Measurements from ENCODE around the gene NOD2.

NOD2 gene

DNA sequence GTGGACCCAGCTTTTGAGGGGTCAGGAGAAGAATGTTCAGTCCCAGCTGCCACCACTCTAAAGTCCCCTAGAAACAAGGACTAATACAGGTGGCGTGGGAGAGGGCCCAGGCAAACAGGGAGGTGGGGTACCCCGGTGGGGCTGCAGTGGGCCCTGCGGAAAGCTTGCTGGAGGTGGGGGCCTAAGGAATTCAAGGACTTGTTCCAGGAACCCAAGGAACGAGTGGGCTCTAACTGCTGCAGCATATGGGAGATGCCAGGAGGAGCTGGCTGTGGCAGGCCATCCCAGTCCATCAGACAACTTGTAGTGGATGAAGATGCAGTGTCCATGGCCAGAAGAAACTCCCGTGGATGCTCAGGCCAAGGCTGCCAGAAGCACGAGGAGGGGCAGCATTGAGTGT is 22.9 kb upstream of the NOD2 start:
- DNase-seq, result no peak

DNA sequence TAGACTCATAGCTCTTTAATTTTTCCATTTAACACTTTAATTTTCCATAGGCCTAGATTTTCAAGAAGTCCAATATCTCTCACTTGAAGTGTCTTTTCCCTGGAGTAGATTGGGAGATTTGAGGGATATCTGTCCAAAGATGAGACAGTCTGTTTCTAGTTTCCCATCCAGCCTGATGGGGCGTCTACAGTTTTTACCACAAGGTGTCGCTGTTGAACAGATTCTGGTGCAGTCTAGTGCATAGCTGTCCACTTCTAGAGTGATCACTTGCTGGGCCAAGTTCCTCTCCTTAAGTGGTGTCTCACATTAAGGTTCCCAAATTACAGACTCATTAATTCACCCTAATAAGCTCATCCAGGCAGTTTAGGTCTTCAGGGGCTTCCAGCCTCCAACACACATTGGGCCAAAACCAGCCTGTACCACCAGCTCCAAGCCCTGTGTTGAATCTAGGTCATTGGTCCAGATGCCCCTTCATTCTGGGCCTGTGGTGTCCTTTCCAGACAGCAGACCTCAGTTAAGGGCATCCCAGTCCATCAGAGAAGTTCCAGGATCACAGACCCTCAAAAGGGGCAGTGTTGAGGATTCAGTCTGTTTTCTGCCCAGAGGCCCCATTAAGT is 21.7 kb upstream of the NOD2 start:
- peak; percentile 21 for DNase-seq

DNA sequence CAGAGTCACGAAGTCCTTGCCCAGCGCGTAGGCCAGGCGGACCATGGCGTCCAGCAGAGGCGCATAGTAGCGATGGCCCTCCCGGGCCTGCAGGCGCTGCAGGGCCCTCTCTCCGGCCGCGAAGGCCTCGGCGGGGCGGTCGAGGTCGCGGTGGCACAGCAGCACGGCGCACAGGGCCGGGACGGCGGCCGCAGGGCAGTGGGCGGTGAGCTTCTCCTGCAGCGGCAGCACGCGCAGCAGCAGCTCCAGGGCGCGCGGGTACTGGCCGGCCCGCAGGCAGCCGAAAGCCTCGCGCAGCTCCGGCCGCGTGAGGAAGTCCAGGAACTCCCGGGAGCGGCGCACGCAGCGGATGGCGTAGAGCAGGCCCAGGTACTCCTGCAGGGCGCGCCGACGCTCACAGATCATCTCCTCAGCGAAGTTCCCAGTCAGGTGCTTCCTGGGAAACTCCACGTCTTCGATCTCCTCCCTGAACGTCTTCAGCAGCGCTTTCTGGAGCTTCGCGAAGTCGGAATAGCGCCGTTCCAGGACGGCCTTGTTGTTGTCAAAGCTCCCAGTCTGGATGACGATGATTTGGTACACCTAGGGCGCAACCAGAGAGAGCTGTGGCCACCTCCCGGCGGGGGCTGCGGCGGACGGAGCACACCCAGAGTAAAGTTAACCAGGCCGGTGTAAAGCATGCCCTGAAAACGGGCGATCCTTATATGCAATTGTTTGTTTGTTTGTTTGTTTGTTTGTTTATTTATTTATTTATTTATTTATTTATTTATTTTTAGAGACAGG is 19.7 kb upstream of the NOD2 start:
- no peak for DNase-seq

DNA sequence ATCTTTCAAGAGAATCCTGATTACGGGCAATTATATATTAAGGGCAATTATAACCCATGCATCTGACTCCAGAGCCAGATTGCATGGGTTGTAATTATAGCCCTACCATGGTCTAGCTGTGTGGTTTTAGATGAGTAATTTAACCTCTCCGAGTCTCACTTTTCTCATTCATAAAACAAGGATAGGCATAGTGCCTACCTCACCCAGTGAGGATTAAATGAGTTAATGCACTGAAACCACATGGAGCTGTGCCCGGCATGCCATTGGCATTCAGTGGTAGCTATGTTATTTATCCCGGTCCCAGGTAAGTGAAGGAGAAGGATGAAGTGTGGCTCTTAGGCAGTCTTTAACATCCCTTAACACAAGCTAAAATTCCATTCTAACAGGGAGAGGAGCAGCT is 18.6 kb upstream of the NOD2 start:
- no peak for DNase-seq

DNA sequence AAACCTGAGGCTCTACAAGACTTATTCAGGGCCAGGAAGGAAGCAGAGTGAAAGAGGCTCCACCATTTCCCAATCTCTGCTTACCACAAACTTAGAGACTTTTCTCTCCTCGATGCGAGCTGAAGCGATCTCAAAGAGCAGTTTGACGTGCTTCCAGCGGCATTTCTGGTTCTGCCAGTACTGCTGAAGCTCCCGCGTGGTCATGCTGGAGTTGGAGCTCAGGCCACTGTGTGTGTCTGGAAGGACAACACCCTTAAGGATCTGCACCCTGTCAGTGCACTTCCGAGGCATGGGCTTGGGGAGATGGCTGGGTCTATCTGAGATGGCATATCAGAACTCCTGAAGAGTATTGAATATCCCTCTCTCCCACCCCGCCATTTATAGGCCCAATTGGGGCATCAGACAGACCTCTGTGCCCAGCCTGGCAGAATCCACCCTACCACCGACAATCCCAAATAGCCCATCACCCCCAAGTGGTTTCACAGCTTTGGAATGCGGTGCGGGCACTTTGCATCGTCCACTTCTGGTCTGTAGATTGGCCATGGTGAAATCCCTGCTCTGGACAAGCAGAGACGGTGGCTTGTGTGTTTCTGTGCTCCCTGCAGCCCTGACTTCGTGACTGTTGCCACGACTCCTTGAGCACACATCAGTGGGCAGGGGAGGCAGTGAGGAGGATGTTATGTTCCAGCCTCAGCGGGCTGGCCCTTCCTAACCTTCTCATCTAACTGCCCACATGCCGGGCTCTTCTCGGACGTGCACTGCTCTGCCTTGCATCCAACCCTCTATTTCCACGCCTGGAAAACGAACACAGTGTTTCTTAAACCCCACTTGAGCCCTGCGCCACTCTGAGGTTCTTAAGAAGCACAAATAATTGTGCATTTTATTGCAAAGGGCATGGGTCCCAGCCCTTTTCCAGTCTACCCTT is 17.5 kb upstream of the NOD2 start:
- DNase-seq, result no peak

DNA sequence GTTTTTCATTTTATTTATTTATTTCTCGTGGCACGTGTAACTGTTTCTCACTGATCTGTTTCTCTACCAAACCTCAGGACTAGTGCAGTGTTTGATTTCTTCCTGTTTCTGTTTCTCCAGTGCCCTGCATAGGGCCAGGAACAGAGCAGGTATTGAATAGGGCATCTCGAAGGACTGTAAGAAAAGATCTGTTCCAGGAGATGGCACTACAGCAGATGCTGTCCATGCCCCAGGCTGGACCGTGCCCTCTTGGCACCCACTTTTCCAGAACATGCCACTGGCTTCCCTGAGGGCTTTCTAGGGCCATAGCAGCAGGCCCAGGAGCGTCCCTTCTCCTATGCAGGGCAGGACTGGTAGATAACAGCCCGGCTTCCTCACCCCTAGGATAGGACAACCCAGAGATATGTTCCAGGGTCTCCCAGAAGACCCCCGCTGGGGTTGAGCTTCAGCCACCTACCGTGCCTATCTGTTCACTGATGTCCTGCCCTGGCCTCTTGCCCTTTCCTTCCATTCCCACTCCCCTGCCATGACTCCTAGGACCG is 16.7 kb upstream of the NOD2 start:
- no peak for DNase-seq

DNA sequence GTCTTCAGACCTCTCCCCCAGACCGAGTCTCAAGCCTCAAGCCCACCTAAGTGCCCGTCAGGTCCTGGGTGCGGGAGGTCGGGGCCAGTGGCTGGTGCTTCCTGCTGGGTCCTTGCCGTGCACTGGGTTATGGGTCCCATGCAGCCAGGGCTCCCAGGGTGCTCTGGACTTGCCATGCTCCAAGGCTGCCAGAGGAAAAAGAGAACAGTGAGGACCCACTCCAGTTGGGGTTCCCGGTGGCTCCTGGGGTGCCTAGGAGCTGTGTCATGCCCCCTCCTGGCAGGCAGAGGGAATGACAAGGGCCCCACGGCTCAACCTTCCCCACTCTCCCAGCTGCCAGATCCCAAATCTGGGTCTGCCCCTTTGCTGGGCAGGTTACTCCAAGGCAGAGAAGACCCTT is 16.1 kb upstream of the NOD2 start:
- DNase-seq, result no peak

DNA sequence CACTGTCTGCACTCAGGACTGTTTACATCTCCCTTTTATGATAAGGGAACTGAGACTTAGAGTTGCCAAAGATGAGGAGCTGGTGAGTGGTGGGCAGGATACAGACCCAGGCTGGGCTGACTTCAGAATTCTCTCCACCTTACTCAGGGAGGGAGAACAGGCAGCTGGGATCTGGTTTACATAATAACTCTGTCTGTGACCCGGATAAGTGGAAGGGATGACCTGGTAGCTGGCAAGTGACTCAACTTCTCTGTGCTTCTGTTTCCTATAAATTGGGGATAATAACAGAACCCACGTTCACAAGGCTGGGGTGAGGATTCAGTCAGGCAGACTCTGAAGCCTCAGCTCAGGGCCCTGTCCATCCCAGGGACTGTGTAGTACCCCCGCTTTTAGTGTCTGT is 14.9 kb upstream of the NOD2 start:
- no peak for DNase-seq

DNA sequence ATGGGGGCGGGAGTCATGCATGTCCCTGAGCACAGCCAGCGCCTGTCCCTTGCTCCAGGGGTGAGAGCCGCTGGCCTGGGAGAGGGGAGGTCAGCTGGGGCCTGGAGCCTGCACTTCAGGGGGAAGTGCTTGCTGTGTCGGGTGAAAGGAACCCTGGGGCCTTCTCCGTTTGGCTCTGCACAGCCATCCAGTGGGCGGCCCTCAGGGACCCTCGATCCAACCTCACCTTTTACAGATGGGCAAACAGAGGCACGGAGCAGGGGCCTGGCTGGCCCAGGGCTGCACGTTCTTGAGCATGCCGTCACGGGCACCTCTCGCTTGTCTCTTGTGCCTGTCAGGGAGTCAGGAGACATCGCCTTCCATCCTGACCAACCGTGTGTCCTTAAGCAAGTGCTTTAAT is 14.1 kb upstream of the NOD2 start:
- no peak for DNase-seq

DNA sequence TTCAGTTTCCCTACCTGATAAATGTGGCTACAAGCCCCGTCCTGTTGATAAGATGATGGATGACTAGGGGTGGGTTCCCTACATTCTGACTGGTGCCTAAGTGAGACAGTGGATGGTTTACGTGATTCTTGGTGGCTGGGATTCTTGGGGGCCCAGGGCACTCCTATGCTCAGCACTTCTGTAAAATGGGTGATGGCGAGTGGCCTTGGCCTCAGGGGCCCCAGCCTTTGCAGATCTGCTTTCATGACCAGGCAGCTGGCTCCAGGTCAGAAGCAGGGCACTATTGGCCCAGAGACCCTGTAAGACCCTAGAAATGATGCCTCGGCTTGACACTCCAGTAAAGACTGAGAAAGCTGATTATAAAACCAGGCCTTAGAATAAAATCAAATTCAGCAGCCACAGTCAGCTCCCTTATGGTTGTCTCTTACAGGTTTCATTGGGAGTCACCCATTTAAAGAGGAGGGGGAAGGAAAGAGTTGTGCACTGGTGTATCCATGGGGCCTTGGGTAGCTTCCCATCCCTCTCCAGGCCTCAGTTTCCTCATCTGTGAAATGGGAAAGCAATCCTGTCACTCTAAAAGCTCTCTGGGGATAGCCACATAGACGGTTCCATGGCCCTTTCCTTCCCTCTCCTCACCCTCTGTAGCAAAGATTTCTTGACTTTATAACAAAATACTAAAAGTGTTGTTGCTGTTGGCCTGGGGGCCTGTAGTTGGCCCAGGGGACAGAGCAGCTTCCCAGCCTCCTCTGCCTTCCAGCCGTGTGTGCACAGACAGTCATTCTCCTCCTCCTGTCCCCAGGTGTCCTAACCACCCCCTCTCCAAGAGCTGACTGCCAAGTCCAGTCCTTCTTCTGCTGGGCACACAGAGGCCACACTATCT is 13.5 kb upstream of the NOD2 start:
- DNase-seq, result no peak

DNA sequence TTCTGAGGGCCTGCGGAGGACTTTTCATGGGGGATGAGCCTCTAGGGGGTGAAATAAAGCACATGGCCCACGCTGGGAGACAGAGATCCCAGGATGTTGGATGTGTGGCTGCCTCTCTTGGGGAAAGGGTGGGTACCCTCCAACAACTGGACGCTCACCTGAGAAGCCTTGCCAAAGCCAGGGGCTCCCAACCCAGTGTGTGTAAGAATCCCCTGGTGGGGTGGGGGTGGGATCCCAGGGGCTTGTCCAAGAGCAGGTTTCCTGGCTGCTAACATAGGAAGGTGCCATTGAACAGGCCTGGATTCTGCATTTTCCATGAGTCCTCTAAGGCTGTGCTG is 12.9 kb upstream of the NOD2 start:
- no peak for DNase-seq

DNA sequence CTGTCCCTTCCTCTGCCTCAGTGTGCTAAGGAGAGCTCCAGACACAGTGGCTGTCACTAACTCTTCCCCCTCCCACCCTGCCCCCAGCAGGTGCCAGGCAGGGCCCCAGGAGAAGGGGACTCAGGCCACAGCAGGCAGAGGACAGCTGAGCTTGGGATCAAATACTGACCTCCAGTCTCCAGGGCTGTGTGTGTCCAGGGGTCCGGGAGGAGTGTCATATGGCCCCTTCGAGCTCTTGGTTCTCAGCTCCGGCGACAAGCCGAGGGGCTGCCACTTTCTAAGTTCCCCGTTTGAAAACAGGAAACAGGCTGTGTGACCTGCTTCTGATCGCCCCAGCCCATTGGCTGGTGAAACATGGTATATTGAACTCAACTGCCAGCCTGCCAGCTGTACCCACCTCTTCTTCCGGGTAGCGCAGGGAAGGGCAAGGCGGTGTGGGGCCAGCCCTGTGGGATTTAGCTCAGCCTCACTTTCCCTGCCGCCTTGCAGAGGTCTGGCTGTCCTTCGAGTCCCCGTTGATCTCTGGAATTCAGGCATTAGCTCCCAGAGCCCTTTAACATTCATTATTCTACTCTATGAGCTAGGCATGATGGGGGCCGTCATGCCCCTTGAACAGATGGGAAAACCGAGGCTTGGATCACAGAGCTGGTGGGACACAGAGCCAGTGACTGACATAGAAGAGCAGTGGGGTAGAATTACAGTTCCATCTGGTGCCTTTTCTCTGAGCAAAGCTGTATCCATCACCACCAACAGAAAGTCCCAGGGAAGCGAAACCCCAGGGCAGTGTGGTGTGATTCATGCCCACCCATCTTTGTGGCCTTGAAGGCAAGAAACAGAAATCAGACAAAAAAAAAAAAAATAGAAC is 12.2 kb upstream of the NOD2 start, which contains the start of gene SNX20:
Gene SNX20 (minus strand): TSS at position 292 of the 865 bp plus-strand sequence. CDS start 3,786 bp downstream, outside the sequence.
- no peak for DNase-seq

DNA sequence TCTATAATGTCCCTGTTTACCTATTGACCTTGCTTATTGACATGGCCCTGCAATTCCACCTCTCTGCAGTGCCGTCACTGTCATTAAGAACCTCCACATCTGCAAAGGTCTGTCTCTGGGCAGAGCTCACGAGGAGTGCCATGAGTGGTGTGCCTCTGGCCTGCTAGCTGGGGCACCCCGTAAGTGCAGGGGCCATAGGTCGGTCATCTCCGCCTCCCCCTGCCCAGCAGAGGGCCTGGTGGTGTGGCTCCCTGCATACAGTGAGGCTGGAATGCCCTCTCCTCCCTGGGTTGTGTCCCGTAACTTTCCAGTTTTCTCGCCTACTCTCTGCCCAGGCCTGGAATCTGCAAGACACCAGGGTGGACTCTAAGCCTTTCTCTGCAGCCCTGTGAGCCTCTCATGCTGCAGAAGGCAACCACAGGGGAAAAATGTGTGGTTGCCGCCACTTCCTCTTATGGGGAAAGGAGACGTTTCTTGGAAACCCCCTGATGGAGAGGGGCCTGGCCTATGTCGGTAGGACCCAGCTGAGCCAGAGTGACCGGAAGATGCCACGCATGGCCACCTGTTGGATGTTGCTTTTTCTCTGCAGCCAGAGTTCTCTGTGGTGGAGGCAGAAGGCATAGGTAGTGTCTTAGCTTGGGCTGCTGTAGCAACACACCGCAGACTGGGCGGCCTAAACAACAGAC is 9.6 kb upstream of the NOD2 start:
- DNase-seq, result no peak

DNA sequence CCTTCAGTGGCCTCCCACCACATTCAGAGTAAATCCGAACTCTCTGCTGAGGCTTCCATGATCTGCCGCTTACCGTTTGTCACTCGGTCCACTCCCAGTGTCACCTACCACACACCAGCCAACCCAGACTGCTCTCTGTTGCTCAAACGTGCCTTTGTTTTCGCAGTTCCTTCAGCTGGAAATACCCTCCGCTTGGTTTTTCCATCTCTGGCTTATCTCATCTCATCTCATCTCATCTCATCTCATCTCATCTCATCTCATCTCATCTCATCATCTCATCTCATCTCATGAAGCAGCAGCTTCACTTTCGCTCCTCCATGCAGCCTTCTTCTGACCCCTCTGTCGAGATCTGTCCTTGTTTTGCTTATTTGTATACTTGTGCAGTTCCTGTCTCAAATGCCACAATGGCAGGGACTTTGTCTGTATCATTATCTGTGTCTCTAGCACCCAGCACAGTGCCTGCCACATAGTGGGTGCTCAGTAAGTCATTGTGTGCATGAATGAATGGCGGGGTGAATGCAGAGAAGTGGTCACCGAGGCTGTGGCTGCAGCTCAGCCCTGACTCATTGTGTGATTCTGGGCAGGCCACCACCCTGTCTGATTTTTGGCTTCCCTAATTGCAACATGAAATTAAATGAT is 8.5 kb upstream of the NOD2 start:
- DNase-seq, result no peak

DNA sequence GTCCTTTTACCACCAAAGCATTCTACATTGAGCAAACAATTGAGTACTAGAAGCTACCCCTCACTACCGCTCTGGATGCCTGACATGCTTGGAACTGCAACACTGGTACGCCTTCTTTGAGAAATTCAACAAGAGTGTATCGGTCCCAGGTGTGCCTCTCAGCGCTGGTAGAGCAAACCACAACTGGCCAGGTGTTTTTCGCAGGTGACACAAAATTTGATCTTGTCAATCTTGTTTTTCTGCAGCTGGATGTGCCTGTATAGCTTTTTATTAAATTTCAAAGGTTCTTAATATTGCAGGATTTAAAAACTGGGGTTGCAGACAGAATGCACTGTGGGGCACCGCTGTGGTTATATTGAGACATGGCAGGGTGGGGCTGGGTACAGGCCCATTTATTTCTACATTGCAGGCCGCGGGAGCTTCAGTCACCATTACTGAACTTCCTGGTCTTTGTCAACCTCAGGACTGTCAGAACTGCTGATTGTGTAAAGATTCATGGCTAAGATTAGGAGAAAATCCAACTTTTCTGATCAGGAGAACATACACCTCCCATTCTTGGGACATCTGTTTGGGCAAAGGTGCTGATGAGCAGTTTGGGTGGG is 7.8 kb upstream of the NOD2 start:
- DNase-seq, result no peak

DNA sequence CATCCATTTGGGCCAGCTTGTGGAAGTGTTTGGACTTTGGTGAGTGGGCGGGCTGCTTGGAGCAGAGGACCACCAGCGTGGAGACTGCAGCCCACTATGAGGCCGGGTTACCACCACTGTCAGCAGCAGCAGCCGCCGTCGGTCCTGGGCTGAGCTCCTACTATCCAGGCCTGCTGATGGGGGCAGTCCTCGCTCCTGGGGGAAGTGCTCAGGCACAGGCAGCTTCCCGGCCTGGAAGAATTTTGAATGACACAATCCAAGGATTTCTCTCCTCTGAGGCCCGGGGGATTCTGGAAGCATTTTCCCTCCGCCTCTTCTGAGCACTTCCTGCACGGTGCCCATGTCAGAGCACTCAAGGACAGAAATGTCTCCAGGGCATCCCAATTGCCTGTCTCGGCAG is 5.3 kb upstream of the NOD2 start:
- DNase-seq, result peak; percentile 22

DNA sequence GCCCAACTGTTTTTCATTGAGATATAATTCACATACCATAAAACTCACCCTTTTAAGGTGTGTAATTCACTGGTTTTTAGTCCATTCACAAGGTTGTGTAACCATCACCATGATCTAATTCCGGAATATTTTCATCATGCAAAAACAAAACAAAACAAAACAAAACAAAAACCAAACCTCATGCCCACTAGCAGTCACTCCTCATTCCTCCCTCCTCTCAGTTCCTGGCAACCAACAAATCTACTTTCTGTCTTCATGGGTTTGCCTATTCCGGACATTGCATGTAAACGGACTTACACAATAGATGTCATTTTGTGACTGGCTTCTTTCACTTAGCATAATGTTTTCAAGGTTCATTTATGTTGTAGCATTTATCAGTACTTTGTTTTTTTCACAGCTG is 4.5 kb upstream of the NOD2 start:
- no peak for DNase-seq

DNA sequence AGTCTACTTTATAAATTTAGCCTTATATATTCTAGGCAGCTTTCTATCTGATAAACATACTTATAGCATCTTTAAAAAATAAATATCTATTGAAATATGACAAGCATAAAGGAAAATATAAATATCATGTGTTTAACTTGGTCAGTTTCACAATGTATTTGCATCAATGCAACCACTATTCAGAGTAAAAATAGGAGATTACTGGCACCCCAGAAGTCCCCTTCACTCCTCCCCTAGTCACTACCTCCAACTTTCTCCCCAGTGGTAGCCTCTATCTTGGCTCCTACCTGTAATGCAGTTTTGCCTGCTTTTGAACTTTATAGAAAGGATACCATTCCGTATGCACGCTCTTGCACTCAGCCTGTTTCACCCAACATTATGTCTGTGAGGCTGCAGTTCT is 3.2 kb upstream of the NOD2 start:
- no peak for DNase-seq

DNA sequence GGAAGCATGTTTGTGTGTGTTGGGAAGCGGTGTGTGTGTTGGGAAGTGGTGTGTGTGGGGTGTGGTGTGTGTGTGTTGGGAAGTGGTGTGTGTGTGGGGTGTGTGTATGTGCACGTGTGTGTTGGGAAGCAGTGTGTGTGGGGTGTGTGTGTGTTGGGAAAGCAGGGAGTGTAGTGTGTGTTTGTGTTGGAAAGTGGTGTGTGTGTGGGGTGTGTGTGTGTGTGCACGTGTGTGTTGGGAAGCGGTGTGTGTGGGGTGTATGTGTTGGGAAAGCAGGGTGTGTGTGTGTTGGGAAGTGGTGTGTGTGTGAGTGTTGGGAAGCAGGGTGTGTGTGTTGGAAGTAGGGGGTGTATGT is 785 bp upstream of the NOD2 start:
- no peak for DNase-seq

DNA sequence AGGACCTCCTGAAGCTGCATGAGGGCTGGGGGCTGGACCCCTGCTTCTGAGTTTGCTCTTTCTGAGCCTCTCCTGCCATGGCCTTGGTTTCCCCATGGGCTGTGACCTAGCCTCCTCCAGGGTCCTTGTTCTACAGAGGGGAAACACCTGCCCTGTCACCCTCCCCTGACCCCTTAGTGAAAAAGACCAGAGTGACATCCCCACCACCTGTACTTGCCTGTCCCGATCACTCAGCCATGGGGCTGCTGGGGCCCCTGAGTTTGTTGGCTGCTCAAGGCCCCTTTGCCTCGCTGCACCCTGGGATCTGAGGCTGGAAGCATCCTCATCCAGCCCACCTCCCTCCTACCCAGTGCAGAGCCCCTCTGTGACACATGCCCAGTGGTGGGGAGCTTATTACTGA is 800 bp downstream of the NOD2 start:
- no peak for DNase-seq

Data from fibroblast of skin of scalp (primary cell).